WERI-Rb-1 (cell line): Measurements from ENCODE around the gene C8A.

Experiments
- DNase-seq: peaks from one replicate; pipeline ENCODE4 v3.0.0-alpha.2; 2020
- H3K27ac ChIP-seq: fragments of 250-450 bp; sonication (Bioruptor Pico); 2 replicates; pipeline ENCODE4 v1.5.1; 2020; ENCODE audit warnings: mild to moderate bottlenecking, moderate library complexity
- H3K27me3 ChIP-seq: fragments of 250-450 bp; sonication (Bioruptor Pico); 2 replicates; pipeline ENCODE4 v1.5.1; 2021; ENCODE audit warnings: mild to moderate bottlenecking, low read depth, moderate library complexity; ENCODE audit not compliant: insufficient read depth, severe bottlenecking
- H3K36me3 ChIP-seq: fragments of 250-450 bp; sonication (Bioruptor Pico); 2 replicates; pipeline ENCODE4 v1.5.1; 2020; ENCODE audit warnings: mild to moderate bottlenecking, moderate library complexity
- H3K4me3 ChIP-seq: 2 replicates; pipeline ENCODE4 v1.5.1; 2011; ENCODE audit warnings: low read depth, mild to moderate bottlenecking, control low read depth, low read length
- H3K9me3 ChIP-seq: fragments of 250-450 bp; sonication (Bioruptor Pico); 2 replicates; pipeline ENCODE4 v1.5.1; 2021; ENCODE audit warnings: mild to moderate bottlenecking, moderate library complexity; ENCODE audit not compliant: severe bottlenecking
- CTCF ChIP-seq: IDR thresholded peaks from 2 replicates; pipeline ENCODE4 v1.5.1; 2011; ENCODE audit warnings: low read depth, mild to moderate bottlenecking, control low read depth, inconsistent platforms, low read length

Gene C8A

GRCh38 chr1:56964349-56965017 lies 109.9 kb downstream of the C8A start:
- no peak overlapping the region for H3K27ac ChIP-seq

GRCh38 chr1:56965191-56965590 lies 110.6 kb downstream of the C8A start:
- no peak for TF ChIP-seq CTCF
- H3K9me3 ChIP-seq = no peaks in the 10 kb centered on the region
- no peaks in the 10 kb centered on the region for H3K27me3 ChIP-seq
- H3K36me3 ChIP-seq = no peaks in the 10 kb centered on the region
- DNase-seq = no peak
- H3K27ac ChIP-seq = no peak overlapping the region
- H3K4me3 ChIP-seq = no peak overlapping the region

More at GRCh38 chr1:56964349-56965017, 109.9 kb downstream of the C8A start:
- H3K4me3 ChIP-seq = no peak overlapping the region
- no peaks in the 10 kb centered on the region for H3K9me3 ChIP-seq
- H3K27me3 ChIP-seq = no peaks in the 10 kb centered on the region
- H3K36me3 ChIP-seq = no peaks in the 10 kb centered on the region
- no peak for DNase-seq
- no peak for TF ChIP-seq CTCF

GRCh38 chr1:56965916-56966697 lies 111.5 kb downstream of the C8A start, which contains the start of gene C8B:
C8B (minus strand) TSS chr1:56966015; CDS start chr1:56965948, 67 bp downstream.
- H3K9me3 ChIP-seq = no peaks in the 10 kb centered on the region
- no peak for DNase-seq
- no peaks in the 10 kb centered on the region for H3K27me3 ChIP-seq
- H3K36me3 ChIP-seq = no peaks in the 10 kb centered on the region
- H3K4me3 ChIP-seq = no peak within 1 kb of the TSS
- H3K27ac ChIP-seq = no peak within 1 kb of the TSS
- TF ChIP-seq CTCF = no peak

- Histone ChIP-seq H3K27ac (no peak overlapping the region), H3K4me3 (no peak overlapping the region), H3K27me3 (no peaks in the 10 kb centered on the region), H3K9me3 (no peaks in the 10 kb centered on the region), H3K36me3 (no peaks in the 10 kb centered on the region)
- no peak for DNase-seq
- no peak for TF ChIP-seq CTCF
These were observed 112.1 kb downstream of the C8A start for GRCh38 chr1:56966698-56966999.

GRCh38 chr1:56967355-56967754 lies 112.8 kb downstream of the C8A start:
- H3K4me3 ChIP-seq = no peak overlapping the region
- no peak overlapping the region for H3K27ac ChIP-seq
- TF ChIP-seq CTCF = no peak
- no peaks in the 10 kb centered on the region for H3K36me3 ChIP-seq
- H3K27me3 ChIP-seq = no peaks in the 10 kb centered on the region
- DNase-seq = no peak
- no peaks in the 10 kb centered on the region for H3K9me3 ChIP-seq
